ENCODE results near the gene CRHR1.

Gene CRHR1

GRCh38 chr17:45870342-45870974 is 86.3 kb downstream of the CRHR1 start:
- no peak for DNase-seq

GRCh38 chr17:45871718-45872117 is 87.6 kb downstream of the CRHR1 start:
- no peak for DNase-seq

DNA sequence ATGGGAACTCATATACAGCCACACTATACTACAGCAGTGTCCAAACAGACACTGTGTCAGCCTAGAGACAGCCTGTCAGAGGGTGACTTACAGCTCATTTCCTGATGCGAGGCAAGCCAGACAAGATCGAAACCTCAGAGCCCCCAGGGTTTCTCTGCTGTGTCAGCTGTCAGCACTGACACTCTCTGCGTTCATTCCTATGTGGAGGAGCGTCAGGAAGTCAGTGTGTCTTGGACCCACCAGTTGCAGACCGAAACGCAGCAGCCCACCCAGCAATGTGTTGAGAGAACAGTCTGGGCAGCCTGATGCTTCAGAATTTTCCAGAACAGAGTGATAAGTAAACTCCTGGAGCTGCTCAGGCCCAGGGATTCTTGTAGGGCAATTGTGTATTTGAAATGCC is 89.6 kb downstream of the CRHR1 start:
- DNase-seq, result no peak

DNA sequence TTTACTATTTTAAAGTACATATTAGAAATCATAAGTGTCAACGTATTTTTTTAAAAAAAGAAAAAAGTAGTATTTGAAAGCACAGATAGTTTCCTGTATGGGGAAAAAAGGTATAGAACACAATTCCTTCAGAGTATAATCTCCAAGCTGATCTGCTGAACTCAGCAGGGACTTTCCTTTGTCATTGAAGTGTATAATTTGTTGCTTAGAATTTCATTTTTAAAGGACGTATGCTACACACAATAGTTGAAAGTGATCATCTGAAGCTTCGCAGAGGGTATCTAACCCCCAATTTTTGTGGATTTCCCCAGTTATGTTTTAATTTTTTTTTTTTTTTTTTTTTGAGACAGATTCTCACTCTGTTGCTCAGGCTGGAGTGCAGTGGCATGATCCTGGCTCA is 90.0 kb downstream of the CRHR1 start:
- no peak for DNase-seq

- no peak for DNase-seq
These were observed 92.4 kb downstream of the CRHR1 start for GRCh38 chr17:45876539-45876938.

GRCh38 chr17:45877467-45877866 is 93.3 kb downstream of the CRHR1 start:
- DNase-seq, result no peak

GRCh38 chr17:45883063-45883462 is 98.9 kb downstream of the CRHR1 start:
- no peak for DNase-seq
